ENCODE data around the gene NAB2. TPM values are rescaled to one million over a fixed set of nuclear protein-coding genes. Genes with fewer than 3 reads are reported as not detected.

Gene NAB2
- total and polyA plus RNA-seq, 2 donors (not counting 3 experiments of a cell fraction or from before 2014, with no cell fraction given) = 14.6 to 15.9 TPM

DNA sequence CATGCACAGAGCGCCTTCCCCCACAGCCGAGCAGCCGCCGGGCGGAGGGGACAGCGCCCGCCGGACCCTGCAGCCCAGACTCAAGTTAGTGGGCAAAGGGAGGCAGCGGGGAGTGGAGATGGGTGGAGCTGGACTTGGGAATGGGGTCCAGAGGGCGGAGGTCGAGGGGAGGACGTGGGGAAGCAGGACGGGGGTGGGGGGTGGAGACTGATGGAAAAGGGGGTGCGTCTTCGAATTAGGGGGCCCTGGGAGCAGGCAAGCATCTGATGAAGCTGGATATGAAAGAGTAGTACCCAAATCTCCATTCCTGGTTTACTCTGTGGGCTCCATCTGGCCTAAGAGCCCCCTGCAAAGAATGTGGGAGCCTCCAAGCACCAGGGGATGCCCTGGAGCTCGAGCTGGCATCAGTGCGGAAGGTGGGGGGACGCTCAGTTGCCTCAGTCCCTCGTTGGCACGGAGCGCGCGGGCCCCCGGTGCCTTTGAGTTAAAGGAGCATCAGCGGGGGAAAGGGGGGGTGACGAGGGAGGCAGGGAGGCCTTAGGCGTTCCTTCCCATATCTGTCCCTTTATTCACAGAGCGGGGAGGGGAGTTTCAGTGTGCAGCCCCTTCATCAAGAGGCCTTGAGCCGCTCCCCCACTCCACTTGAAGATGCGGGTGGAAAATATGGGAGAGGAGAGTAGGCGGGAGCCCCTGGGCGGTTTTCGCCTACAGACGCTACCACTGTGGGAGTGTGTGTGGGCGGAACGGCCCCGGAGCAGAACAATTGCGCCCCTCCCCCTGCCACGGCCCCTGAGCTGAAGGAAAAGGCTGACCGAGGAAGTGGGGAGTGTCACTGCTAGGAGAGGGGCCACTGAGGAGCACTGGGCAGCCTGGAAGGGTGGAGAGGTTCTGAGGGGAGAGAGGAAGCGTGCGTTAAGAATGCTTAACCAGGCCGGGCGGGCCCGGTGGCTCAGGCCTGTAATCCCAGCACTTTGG is 644 bp downstream of the NAB2 start:
- ChIA-PET POLR2A (interaction anchor here (0.7 to 1.5 kb wide), 2 partner anchors 20 to 39 kb away, joined by 3 read pairs; partner anchors contain the start of gene LRP1), CTCF (interaction anchor here (1.1 to 14.4 kb wide), 7 partner anchors 10 to 93 kb away, joined by 3 to 158 read pairs (median 4); partner anchors contain the start of genes NEMP1 and STAT6)
- peaks cover 16% of the 10 kb centered on the region for H3K79me2 ChIP-seq (ENCODE audit: control insufficient read depth, insufficient read depth, low read length)
- H3K4me3 ChIP-seq (replicated peaks in 1 of 3; ENCODE audit: insufficient read depth in 1 of 3, low read depth in 1 of 3, low read length in 3 of 3) = peak overlapping the region; percentile 41 to 86 (median 49)
- H3K9me3 ChIP-seq (replicated peaks; ENCODE audit: control insufficient read depth, insufficient read depth, low read length) = no peaks in the 10 kb centered on the region
- peak overlapping the region; percentile 64 for H3K4me2 ChIP-seq (ENCODE audit: insufficient read depth, low read length)
- intact Hi-C loops (cut with micrococcal nuclease) = loop anchor here (5.0 kb wide), 1 partner anchor 402 kb away; the partner anchor contains the start of gene PTGES3
- H3K27me3 ChIP-seq (ENCODE audit: control insufficient read depth in 2 of 2, insufficient read depth in 2 of 2, low read length in 2 of 2) = no peaks in the 10 kb centered on the region
- H3K4me1 ChIP-seq (ENCODE audit: control insufficient read depth, extremely low read depth, insufficient read depth, low read length) = peaks cover 20% of the 10 kb centered on the region
- DNase-seq (ENCODE audit: low read depth, low spot score) (peak; percentile 72), FAIRE-seq (peak; percentile 78)
- H3K9me1 ChIP-seq (replicated peaks; ENCODE audit: control insufficient read depth, extremely low read depth, insufficient read depth, low read length) = no peaks in the 10 kb centered on the region
- no peaks in the 10 kb centered on the region for H4K20me1 ChIP-seq (replicated peaks; ENCODE audit: control insufficient read depth, extremely low read depth, insufficient read depth, low read length)
- H3K36me3 ChIP-seq (ENCODE audit: control insufficient read depth in 2 of 2, extremely low read depth in 1 of 2, insufficient read depth in 2 of 2, low read length in 2 of 2) = peaks cover 0 to 20% of the 10 kb centered on the region in 2 experiments
- H2AFZ ChIP-seq (ENCODE audit: low read depth, low read length) = peak overlapping the region; percentile 65
- no TSS peak for BruUV-seq (replicated peaks)
- dilution Hi-C loops (cut with MboI; ENCODE audit: extremely low pct_ligation_motif_present, low sequenced_read_pairs) = no loop called here
- H3K9ac ChIP-seq (replicated peaks; ENCODE audit: extremely low read depth, insufficient read depth, low read length) = peak overlapping the region; percentile 41
- no peak for TF ChIP-seq JUN (IDR thresholded peaks at IDR 0.05; ENCODE audit: borderline replicate concordance, insufficient read depth, insufficient read length, low read depth)
- TF ChIP-seq, protein P1, sequence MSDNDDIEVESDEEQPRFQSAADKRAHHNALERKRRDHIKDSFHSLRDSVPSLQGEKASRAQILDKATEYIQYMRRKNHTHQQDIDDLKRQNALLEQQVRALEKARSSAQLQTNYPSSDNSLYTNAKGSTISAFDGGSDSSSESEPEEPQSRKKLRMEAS (IDR thresholded peaks at IDR 0.05; ENCODE audit: insufficient read depth, insufficient read length) = no peak
- TF ChIP-seq, protein P2, sequence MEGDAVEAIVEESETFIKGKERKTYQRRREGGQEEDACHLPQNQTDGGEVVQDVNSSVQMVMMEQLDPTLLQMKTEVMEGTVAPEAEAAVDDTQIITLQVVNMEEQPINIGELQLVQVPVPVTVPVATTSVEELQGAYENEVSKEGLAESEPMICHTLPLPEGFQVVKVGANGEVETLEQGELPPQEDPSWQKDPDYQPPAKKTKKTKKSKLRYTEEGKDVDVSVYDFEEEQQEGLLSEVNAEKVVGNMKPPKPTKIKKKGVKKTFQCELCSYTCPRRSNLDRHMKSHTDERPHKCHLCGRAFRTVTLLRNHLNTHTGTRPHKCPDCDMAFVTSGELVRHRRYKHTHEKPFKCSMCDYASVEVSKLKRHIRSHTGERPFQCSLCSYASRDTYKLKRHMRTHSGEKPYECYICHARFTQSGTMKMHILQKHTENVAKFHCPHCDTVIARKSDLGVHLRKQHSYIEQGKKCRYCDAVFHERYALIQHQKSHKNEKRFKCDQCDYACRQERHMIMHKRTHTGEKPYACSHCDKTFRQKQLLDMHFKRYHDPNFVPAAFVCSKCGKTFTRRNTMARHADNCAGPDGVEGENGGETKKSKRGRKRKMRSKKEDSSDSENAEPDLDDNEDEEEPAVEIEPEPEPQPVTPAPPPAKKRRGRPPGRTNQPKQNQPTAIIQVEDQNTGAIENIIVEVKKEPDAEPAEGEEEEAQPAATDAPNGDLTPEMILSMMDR (IDR thresholded peaks at IDR 0.05; ENCODE audit: extremely low read depth in 1 of 2, insufficient read depth in 1 of 2, low read depth in 1 of 2, low read length in 2 of 2) = no peak
- peak overlapping the region; percentile 34 for H3K27ac ChIP-seq (ENCODE audit: insufficient read depth, low read depth, low read length)

Data from endothelial cell of umbilical vein (primary cell).